CD4-positive, alpha-beta T cell treated with Interleukin-21 for 1 hour (primary cell): Measurements from ENCODE around the gene ZNF771.

ENCODE experiments used
- DNase-seq: peaks from one replicate; pipeline ENCODE4 v3.0.0-alpha.2; 2020

ZNF771 gene

DNA sequence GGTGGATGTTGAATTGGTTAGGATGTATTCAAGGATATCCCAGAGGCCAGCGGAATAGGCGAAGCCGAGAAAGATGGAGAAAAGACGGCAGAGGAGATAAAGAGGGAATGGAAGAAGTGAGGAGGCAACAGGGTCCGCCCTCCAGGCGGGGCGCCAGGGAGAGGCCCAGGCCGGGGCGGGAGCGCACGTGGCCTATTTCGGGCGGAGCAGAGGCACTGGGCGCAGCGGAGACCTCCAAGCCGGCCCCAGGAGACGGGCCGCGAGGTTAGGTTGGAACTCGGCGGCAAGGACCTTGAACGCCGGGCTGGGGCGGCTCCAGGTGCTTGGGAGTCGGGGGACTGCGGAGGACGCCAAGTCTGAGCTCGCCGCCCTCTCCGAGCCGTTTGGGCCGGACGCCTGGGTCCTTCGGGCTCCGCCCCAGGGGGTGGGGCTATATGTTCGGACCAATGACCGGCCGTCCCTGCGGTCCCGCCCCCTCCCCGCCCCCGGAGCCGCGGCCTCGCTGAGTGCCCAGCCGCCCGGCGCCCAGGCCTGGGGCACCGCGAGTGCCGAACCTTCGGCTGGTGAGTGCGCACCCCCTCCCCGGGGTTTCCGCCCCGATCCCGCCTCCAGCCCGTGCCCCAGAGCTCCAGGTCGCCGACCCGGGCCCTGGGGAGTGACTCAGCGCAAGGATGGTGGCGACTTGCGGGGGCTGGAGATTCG is at the start of gene ZNF771:
TSS of gene ZNF771 (plus strand) at position 505 of the 702 bp plus-strand sequence. CDS start 448 bp downstream, outside the sequence.
- peak; percentile 91 for DNase-seq

DNA sequence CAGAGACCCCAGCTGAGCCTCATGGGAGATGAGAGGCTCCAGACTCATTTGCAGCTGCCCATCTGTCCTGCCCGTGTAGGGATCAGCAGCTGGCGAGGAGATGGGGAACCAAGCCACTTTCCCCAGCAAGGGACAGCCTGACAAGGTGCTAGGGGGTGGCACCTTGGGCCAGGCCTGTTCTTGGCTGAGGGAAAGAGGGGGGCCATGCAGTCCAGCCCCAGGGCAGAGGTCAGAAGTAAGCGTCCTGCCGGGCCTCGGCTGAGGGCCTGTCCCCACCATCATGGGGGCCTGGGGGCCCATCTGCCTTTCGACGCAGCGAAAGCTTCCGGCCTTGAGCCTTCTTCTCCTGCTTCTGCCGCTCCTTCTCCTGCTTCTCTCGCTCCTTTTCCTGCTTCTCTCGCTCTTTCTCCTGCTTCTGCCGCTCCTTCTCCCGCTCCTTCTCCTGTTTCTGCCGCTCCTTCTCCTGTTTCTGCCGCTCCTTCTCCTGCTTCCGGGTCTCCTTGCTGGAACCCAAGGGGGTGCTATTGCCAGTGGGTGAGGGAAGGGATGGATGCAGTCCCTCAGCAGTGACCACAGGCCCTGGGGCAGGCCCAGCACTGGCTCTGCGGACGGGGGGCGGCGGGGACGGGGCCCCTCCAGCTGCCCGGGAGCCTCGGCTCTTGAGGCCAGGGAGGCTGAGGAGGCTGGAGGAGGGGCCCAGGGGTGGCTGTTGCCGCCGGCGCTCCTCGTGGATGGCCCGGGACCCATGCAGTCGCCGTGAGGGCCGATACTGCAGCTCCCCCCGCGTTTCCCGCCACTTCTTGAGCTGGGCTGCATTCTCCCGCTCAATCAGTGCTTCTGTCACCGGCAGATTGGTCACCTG is 49.5 kb upstream of the ZNF771 start:
- no peak for DNase-seq

DNA sequence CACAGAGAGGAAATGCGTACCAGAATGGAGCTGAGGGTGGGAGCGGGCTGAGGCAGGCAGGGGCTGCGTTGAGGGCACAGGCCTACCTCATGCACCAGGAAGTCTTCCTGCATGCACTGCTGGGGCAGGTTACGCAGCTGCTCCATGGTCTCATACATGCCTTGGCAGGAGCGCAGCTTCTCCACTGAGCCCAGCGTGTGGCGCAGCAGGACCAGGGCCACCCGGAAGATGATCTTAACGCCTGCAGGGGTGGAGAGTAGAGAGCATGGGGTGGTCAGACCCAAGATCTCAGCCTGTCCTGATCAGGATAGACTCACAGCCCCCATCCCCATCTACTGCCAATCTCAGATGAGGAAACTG is 48.8 kb upstream of the ZNF771 start:
- DNase-seq = no peak

DNA sequence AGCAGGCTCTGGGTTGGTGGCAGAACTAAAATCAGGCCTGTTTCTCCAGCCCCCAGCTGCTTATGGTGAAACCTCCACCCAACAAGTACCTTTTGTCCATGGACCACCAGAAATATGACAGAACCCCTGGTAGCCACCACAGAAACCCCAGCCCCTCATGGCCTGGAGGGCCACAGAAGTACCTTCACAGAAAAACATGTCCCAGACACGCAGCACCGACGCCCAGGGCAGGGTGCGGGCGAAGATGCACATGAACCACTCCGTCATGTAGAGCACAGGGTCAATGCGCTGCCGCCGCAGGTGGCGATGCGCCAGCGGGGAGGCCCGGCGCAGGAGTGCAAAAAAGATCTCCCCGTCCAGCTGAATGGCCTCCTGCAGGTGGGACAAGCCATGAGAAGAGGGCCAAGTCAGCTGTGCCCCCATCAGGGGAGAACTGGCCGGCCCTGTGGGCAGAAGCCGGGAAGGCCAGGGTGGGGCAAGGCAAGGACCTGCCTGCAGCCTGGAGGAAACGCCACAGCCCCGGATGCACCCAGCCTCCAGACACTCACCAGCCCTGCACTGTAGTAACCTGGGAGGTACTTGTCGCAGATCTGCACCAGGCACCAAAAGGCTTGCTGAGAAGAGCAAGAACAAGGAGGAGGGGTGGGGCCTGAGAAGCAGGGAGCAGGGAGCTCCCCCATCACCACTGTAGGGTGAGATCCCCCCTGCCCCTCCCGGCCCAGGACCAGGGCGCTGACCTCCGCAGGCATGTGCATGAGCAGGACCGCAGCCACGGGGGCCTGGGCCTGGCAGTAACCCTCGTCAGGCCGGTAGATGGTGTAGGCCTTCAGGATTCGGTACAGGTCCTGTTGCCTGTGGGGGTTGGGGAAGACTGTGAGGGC is 48.2 kb upstream of the ZNF771 start:
- DNase-seq = no peak

DNA sequence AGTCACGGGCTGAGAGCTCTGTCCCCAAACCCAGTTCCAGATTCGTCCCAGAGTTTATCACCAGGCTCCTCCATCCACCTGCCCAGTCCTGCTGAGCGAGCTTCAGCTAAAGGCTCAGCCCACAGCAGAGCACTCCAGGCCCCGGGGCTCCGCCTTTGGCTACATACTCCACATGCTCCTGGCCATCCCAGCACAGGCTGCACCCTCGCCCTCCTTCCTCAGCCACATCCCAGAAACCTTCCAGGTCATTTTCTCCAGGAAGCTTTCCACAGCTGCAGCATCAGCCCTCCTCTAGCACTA is 47.6 kb upstream of the ZNF771 start:
- no peak for DNase-seq

DNA sequence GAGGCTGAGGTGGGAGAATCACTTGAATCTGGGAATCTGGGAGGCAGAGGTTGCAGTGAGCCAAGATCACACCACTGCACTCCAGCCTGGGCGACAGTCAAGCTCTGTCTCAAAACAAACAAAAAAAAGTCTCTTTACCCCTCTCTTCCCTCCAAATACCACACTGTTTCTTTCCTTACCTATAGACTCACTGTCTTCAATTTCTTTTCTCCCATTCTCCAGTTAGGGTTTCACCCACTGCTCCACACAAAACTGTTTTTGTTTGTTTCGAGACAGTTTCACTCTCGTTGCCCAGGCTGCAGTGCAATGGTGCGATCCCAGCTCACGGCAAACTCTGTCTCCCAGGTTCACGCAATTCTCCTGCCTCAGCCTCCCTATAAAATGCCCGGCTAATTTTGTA is 46.2 kb upstream of the ZNF771 start:
- DNase-seq = no peak

DNA sequence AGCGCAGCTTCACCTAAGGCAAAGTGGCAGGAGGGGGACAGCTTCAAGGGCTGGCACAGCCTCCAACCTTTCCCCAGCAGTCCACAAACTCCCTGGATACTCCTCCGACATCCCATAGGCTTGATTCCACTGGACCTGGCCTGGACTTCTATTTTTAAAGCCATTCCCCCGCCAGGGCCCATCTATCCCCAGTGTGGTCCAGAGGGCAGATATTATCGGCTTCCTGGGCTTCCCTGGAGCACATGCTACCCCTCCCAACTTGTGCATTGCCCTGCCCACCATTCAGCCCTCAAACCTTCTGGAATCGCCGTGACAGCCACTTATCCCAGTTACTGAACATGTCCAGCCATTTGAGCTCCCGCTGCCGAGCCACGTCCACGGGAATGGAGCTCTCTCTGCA is 42.2 kb upstream of the ZNF771 start:
- DNase-seq = no peak

DNA sequence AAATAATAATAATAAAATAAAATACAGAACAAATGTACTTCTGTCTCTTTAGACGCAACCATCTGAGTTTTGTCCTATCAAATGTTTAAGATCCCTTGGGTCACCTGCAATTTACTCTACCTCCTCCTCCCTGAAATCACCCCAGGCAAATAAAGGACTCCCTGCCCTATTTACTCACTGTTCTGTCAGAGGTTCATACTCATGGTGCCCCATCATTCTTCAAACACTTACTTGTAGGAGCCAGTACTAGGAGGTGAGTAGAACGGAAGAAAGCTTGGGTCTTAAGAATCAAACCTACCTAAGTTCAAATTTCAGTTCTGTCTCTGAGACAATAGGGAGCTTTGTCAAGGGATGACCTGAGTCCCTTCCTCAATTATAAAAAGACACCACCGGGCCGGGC is 40.9 kb upstream of the ZNF771 start:
- no peak for DNase-seq

DNA sequence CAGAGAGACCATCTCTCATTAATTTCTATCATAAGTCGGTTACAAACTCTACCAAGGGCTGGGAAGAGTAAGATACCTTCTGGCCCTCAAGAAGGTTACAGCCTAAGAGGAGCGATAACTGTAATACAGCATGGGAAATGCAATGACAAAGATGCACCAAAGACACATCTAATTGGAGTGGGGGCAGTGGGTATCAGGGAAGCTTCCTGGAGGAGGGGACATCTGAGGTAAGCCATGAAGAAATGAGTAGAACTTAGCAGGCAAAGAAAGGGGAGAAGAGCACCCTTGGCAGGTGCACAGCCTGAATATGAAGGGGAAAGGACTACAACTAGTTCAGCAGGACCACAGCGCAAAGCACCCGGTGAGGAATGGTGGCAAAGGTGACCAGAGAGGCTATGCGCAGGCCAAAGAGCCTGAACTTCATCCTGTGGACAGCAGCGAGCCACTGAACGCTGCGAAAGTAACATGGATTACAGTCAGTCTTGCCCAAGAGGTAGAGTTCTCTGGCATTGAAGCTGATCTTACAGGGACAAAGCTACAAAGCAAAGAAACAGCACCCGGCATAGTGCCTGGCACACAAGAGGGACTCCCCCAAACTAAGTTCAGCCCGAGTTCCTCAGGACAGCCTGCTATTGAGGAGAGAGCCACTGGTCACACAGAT is 39.9 kb upstream of the ZNF771 start:
- DNase-seq = no peak

DNA sequence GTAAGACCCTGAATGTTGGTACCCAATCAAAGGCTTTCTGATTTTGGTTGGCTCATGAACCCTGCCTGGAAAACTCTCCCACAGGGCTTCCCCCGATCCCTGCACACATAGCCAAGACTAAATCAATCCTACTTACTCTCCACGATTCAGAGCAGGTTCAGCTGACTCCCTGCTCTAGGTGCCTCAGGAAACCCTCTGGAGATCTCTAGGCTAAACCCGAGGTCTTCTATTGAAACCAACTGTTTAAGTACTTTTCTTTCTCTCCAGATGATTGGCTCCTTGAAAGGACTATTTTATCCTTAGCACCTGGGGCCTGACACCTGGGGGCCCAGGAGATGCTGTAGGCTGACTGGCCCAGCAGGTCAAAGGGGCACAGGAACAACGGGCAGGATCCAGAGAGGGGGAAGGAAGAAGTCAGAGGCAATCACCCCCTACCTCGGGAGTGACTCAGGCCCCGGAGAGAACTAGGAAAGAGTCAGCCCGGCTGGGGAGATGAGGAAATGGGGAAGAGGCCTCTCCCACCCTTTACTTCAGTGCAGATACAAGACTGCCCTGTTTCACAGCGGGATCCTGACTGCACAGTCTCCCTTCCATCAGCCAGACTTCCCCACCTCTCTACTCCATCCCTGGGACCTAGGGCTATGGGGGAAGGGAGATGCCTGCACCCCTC is 39.1 kb upstream of the ZNF771 start:
- no peak for DNase-seq

DNA sequence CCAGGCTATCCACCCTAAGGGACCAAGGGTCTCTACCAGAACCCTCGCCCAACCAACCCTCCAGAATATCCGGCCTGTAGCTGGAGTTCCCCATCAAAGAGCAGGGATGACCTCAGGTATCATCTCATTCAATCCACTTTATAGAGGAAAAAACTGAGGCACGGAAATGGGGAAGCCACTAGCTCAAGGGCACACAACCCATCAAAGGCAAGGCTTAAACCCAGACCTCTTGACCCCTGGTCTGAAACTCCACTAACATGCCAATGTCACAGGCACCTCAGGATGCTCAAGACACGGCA is 38.7 kb upstream of the ZNF771 start:
- DNase-seq = no peak

DNA sequence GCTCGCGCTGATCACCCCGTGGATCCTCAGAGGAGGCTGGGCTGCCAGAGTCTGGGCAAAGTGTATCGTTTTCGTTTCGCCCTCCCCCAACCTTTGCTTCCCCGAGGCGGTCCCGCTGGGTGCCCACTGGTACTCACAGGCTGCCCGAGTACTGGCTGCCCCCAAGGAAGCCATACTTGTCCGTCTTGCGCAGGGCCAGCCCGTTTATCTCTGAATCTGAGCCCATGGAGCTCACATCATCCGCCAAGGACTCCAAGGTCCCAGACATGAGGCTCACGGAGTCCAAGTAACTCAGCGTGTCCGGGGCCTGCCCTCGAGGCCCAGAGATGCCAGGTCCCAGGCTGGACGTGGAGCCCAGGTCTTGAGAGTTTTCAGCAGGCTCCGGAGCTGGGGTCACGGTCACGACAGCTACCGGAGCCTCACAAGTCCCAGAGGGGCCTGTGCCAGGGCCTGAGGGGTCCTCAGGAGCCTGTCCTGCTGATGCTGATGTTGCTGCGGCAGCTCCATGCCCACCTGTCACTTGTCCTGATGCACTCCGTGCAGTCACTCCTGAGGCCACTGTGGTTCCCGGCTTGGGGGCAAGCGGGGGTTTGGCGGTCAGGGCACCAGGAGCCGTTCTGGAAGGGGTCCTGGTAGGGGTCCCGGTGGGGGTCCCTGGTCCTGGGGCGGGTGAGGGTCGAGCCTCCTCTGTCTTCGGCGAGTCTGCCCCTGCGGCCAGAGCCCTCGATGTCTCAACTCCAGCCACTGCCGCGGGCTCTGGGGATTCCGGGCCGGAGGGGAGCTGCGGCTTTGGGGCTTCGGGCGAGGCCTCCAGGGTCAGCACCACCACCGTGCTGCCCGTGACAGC is 38.1 kb upstream of the ZNF771 start:
- no peak for DNase-seq

DNA sequence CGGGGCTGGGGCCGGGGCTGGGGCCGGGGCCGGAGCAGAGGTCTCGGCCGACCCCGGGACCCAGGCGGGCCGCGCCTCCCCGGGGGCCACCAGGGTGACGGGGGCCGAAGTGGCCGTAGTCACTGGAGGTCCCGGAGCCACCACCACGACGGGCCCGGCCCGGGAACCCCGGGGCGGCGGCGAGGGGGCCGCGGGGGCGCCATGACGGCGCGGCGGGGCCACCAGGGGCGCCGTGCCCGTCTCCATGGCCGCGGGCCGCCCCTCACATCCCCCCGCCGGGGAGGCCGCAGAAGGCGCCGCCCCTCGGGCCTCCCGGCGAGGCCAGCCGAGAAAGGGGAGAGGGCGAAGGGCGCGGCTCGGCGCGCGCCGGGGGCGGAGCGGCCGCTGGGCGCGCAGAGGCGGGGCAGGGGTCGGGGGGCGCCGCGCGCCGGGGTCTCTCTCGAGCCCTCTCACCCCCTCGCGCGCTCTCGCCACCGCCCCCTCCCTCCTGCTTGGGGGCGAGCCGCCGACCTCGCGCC is 37.4 kb upstream of the ZNF771 start:
- DNase-seq = no peak

DNA sequence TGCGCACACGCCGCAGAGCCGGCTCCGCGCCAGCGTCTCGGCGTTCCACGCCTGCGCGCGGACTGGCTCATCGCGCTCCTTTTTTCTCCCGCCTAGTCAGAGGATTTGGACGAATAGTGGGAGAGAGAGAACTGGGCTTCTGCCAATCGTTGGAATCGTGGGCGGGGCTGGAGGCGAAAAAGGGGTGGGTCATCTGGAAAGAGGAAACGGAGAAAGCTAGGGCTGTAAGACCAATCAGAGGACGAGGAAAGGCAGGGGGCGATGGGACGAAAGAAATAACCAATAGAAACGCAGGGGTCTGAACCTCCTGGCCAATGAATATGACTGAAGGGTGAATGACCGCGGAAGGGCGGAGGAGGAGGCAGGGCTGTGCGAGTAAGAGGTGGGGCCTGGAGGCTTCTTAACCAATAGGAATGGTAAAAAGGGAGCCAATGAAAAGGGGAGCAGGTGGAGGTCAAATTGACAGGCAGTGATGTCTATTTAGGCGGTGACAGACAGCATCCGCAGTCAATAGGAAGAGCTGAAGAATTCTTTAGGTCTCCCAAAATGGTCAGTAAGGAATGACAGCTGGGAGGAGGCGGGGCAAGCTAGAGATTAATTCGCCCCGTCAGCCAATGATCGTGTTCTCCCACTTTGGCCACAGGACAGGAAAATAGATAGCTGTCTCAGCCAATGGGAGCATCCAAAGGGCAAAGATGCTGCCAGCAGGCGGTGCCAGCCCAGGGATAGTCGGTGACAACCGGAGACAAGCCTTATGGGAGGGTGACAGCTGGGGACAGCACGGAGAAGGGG is 36.8 kb upstream of the ZNF771 start, which contains the start of gene TBC1D10B:
TSS of gene TBC1D10B (minus strand) at position 39 of the 792 bp plus-strand sequence. CDS start 311 bp downstream, outside the sequence.
- DNase-seq = peak; percentile 100

DNA sequence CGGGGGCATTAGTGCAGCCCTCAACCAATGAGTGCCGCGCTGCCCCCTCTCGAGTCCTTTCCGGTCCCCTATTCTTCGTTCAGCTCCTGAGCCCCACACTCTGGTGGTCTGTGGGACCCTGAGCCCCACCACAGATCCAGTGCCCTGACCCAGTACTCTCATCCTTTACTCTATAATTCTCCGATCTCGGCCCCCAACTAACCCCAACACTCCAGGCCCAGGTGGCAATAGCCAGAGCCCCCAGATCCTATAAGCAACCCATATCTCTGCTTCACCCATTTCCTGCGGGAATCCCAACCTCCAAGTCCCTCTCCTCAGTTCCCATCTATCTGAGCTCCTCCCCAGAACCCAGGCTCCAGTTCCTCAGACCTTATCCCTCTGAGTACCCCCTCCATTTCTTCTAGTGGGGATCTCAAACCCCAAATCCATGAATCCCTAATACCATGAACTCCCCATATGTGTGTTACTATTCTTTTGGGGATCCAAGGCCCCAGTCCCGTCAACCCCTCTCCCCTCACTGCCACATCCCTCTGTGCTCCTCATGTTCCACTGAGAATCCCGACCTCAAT is 36.1 kb upstream of the ZNF771 start:
- no peak for DNase-seq

DNA sequence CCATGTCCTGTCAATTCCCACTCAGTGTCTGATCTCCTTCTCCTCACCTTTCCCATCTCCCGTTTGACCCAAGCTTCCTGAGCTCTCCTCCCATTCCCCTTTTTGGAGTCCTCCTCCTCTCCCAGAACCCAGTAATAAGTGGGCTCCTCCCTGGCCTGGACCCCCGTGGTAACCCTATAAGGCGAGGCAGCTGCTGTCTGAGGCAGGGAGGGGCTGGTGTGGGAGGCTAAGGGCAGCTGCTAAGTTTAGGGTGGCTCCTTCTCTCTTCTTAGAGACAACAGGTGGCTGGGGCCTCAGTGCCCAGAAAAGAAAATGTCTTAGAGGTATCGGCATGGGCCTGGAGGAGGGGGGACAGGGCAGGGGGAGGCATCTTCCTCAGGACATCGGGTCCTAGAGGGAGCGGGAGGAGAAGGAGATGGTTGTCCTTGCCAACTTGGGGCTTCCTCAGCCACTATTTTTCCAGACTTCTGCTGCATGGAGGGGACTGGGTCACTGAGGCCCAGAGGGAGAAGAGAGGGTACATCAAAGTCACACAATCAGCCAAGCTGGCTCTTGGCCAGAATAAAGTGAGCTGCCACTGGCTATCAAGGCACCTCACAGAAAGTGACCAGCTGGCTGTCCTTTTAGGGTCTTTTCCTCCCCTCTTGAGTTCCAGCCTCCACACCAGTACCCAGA is 35.2 kb upstream of the ZNF771 start:
- DNase-seq = no peak

DNA sequence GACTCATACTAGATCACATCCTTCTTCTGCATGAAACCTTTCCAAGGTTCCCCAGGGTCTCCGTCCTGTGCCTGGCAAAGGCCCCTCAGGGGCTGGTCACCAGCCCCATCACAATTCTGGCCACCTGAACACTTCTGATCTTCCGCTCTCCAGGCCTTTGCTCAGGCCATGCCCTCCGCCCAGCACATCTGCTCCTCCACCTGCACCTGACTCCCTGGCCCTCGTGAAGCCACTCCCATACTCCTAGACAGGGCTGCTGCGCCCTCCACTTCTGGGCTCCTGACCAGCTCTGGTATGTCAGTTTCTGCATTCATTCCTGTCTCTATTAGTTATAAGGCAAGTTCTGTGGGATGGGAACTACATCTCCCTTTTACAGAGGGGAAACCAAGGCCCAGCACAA is 34.7 kb upstream of the ZNF771 start:
- no peak for DNase-seq

DNA sequence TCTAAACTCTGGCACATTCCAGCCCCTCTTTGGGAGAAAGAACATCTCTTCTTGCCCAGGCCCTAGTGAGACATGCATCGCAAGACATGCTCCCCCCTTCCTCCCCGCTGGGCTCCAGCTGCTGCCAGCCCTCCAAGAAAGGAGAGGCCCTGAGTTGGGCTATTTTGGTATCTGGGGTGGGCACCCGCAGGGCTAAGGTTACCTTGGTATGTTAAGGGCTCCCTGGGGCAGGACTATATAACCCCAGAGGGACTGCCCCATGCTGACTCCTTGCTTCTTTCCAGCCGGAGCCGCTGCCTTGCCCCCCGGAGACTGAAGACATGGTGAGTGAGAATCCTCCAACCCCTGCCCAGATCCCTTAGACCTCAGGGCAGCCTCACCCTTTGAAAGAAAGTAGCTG is 32.9 kb upstream of the ZNF771 start, which contains the start of gene MYL11:
TSS of gene MYL11 (plus strand) at position 265 of the 400 bp plus-strand sequence. CDS start at position 321, 56 bp downstream.
- no peak for DNase-seq

DNA sequence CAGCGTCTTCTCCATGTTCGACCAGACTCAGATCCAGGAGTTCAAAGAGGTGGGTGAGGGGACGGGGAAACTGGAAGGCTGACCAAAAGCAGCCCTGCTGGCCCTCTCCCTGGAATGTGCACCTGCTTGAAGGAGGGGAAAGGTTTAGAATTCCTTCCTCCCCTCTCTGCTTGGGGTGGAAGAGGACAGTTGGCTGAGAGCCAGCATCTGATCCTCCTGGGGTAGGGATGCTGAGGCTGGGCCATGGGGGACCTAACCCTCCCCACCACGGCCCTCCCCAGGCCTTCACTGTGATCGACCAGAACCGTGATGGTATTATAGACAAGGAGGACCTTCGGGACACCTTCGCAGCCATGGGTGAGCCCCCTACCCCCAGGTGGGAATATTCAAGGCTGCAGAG is 31.5 kb upstream of the ZNF771 start:
- DNase-seq = no peak
